ENCODE data around the gene POLD1. TPM values are rescaled to one million over a fixed set of nuclear protein-coding genes. Genes with fewer than 3 reads are reported as not detected.
A peak's percentile ranks its signal among the peaks of the same experiment; 100 is the strongest.

POLD1 gene
- total and polyA plus RNA-seq, 4 experiments from 2014 or later, result 29.3 to 41.1 (median 35.6) TPM

DNA sequence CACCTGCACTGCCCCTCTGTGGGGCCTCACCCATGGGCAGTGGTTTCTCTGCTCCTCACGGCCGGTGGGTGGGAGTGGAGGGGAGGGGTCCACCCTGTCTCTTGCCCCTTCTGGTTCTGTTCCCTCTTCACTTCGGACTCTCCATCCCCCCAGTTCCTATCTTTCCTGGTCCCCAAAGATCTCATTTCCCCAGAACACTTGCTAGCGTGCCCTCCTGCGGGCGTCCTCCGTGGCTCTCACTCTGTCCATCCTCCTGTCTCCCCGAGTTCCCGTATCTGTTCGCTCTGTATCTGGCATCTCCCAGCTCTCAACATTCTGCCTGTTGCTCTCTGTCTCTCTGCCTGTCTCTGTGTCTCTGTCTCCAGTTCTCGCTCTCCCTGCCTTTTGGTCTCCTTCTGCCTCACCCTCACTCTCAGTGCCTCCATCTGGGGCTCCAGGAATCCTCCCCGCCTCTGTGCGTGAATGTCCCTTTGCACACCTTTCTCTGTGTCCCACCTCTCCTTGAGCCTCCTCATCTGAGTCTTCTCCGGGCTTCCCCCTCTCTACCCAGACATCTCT lies 35.0 kb downstream of the POLD1 start:
- no peaks in the 10 kb centered on the region for H3K36me3 ChIP-seq (ENCODE audit: insufficient read depth, low read length)
- ChIA-PET POLR2A (ENCODE audit: partially characterized antibody) (interaction anchor here (2.2 kb wide), 1 partner anchor 62 kb away, joined by 6 read pairs; no protein-coding TSS in a partner anchor), CTCF (ENCODE audit: partially characterized antibody) (no interaction called here)
- DNase-seq, result no peak
- H3K4me1 Mint-ChIP-seq, result peaks cover 0 to 9% (median 4%) of the 10 kb centered on the region in 4 donors
- no peaks in the 10 kb centered on the region for H3K36me3 Mint-ChIP-seq
- no peak overlapping the region for H3K4me3 ChIP-seq (ENCODE audit: low read length in 2 of 2)
- no peaks in the 10 kb centered on the region for H3K9me3 ChIP-seq (ENCODE audit: control insufficient read depth in 1 of 2, low read length in 2 of 2)
- H3K27me3 Mint-ChIP-seq, result peaks cover 17 to 23% of the 10 kb centered on the region in 2 donors
- H3K4me1 ChIP-seq (ENCODE audit: insufficient read depth, low read length), result no peaks in the 10 kb centered on the region
- no peak overlapping the region for H3K27ac ChIP-seq (ENCODE audit: low read depth, low read length)
- no peak overlapping the region for H3K4me3 Mint-ChIP-seq
- H3K27ac Mint-ChIP-seq, result peak overlapping the region in 2 of 7 donors; percentile 8 to 32
- intact Hi-C loops (cut with micrococcal nuclease), result no loop called here
- no peaks in the 10 kb centered on the region for H3K9me3 Mint-ChIP-seq
- no peaks in the 10 kb centered on the region for H3K27me3 ChIP-seq (ENCODE audit: insufficient read depth, low read length)

DNA sequence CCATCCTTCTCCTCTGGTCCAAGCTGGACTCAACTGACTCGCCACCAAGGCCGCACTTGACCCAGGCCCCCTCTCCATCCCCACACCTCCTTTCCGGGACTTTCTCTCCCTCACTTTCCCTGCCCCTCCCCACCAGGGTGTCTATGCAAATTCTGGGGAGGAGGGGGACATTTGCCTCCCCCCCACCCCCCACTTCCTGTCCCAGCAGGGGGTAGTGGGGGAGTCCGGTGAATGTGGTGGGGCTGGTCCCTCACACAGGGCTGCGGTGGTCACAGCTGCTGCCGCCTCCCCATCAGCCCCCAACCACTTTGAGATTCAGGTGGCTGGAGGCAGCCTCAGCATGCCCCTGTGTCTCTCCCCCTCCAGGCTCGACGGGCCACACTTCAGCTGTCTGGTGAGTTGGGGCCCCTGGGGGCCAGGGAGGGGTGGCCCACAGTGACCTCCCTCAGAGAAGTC lies 35.5 kb downstream of the POLD1 start:
- Histone ChIP-seq H3K27ac (ENCODE audit: low read depth, low read length) (no peak overlapping the region), H3K36me3 (ENCODE audit: insufficient read depth, low read length) (no peaks in the 10 kb centered on the region), H3K4me1 (ENCODE audit: insufficient read depth, low read length) (no peaks in the 10 kb centered on the region), H3K27me3 (ENCODE audit: insufficient read depth, low read length) (no peaks in the 10 kb centered on the region), H3K4me3 (ENCODE audit: low read length in 2 of 2) (no peak overlapping the region), H3K9me3 (ENCODE audit: control insufficient read depth in 1 of 2, low read length in 2 of 2) (no peaks in the 10 kb centered on the region)
- ChIA-PET CTCF (ENCODE audit: partially characterized antibody) (no interaction called here), POLR2A (ENCODE audit: partially characterized antibody) (interaction anchor here (2.2 kb wide), 1 partner anchor 62 kb away, joined by 6 read pairs; no protein-coding TSS in a partner anchor)
- H3K4me1 Mint-ChIP-seq, result peaks cover 0 to 6% (median 4%) of the 10 kb centered on the region in 4 donors
- no peaks in the 10 kb centered on the region for H3K9me3 Mint-ChIP-seq
- H3K27ac Mint-ChIP-seq, result peak overlapping the region in 1 of 7 donors; percentile 32
- no peak for DNase-seq
- intact Hi-C loops (cut with micrococcal nuclease), result no loop called here
- peaks cover 17 to 23% of the 10 kb centered on the region in 2 donors for H3K27me3 Mint-ChIP-seq
- no peaks in the 10 kb centered on the region for H3K36me3 Mint-ChIP-seq
- H3K4me3 Mint-ChIP-seq, result no peak overlapping the region

DNA sequence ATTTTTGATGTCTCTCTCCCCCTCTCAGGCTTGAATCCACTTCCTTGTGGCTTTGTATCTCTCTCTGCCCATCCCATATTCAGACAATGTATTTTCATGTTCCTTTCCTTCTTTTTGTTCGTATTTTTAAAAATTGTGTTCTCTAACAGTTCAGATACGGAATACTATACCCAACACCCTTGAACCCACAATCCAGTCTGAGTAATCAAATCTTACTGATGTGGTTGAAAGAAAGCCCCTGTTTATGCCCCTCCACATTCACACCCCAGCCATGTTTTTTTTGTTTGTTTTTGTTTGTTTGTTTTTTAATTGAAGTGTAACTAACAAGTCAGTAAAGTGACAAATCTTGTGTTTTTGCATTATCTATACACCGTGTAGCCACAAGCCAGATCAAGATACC lies 36.0 kb downstream of the POLD1 start:
- no peaks in the 10 kb centered on the region for H3K27me3 ChIP-seq (ENCODE audit: insufficient read depth, low read length)
- no peak overlapping the region for H3K4me3 Mint-ChIP-seq

DNA sequence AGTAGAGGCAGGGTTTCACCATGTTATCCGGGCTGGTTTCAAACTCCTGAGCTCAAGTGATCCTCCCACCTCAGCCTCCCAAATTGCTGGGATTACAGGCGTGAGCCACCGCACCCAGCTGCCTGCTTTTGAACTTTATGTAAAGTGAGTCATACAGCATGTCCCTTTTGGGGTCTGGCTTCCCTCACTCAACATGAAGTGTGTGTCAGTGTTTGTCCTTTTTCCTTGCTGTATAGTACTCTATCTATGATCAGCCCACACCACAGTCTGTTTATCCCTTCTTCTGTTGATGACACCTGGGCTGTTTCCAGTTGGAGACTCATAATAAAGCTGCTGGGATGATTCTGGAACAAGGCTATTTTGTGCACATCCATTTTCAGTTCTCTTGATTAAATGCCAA lies 36.7 kb downstream of the POLD1 start:
- ChIA-PET CTCF (ENCODE audit: partially characterized antibody) (no interaction called here), POLR2A (ENCODE audit: partially characterized antibody) (no interaction called here)
- no peaks in the 10 kb centered on the region for H3K4me1 ChIP-seq (ENCODE audit: insufficient read depth, low read length)
- no peaks in the 10 kb centered on the region for H3K9me3 Mint-ChIP-seq
- no peaks in the 10 kb centered on the region for H3K36me3 ChIP-seq (ENCODE audit: insufficient read depth, low read length)
- H3K4me1 Mint-ChIP-seq, result peaks cover 0 to 6% (median 3%) of the 10 kb centered on the region in 4 donors
- H3K4me3 Mint-ChIP-seq, result no peak overlapping the region
- H3K27ac ChIP-seq (ENCODE audit: low read depth, low read length), result no peak overlapping the region
- intact Hi-C loops (cut with micrococcal nuclease), result no loop called here
- no peaks in the 10 kb centered on the region for H3K36me3 Mint-ChIP-seq
- peaks cover 17 to 23% of the 10 kb centered on the region in 2 donors for H3K27me3 Mint-ChIP-seq
- no peak overlapping the region for H3K27ac Mint-ChIP-seq
- H3K9me3 ChIP-seq (ENCODE audit: control insufficient read depth in 1 of 2, low read length in 2 of 2), result no peaks in the 10 kb centered on the region
- no peaks in the 10 kb centered on the region for H3K27me3 ChIP-seq (ENCODE audit: insufficient read depth, low read length)
- no peak overlapping the region for H3K4me3 ChIP-seq (ENCODE audit: low read length in 2 of 2)
- no peak for DNase-seq

More for the DNA sequence above, 36.0 kb downstream of the POLD1 start:
- DNase-seq, result no peak
- no peaks in the 10 kb centered on the region for H3K9me3 ChIP-seq (ENCODE audit: control insufficient read depth in 1 of 2, low read length in 2 of 2)
- POLR2A ChIA-PET (ENCODE audit: partially characterized antibody), result interaction anchor here (2.2 kb wide), 1 partner anchor 63 kb away, joined by 6 read pairs; no protein-coding TSS in a partner anchor
- peaks cover 17 to 23% of the 10 kb centered on the region in 2 donors for H3K27me3 Mint-ChIP-seq
- CTCF ChIA-PET (ENCODE audit: partially characterized antibody), result no interaction called here
- no peak overlapping the region for H3K27ac ChIP-seq (ENCODE audit: low read depth, low read length)
- peaks cover 0 to 6% (median 3%) of the 10 kb centered on the region in 4 donors for H3K4me1 Mint-ChIP-seq
- no peaks in the 10 kb centered on the region for H3K9me3 Mint-ChIP-seq
- no peaks in the 10 kb centered on the region for H3K36me3 Mint-ChIP-seq
- no peaks in the 10 kb centered on the region for H3K36me3 ChIP-seq (ENCODE audit: insufficient read depth, low read length)
- peak overlapping the region in 1 of 7 donors; percentile 13 for H3K27ac Mint-ChIP-seq
- no peak overlapping the region for H3K4me3 ChIP-seq (ENCODE audit: low read length in 2 of 2)
- H3K4me1 ChIP-seq (ENCODE audit: insufficient read depth, low read length), result no peaks in the 10 kb centered on the region
- intact Hi-C loops (cut with micrococcal nuclease), result no loop called here

DNA sequence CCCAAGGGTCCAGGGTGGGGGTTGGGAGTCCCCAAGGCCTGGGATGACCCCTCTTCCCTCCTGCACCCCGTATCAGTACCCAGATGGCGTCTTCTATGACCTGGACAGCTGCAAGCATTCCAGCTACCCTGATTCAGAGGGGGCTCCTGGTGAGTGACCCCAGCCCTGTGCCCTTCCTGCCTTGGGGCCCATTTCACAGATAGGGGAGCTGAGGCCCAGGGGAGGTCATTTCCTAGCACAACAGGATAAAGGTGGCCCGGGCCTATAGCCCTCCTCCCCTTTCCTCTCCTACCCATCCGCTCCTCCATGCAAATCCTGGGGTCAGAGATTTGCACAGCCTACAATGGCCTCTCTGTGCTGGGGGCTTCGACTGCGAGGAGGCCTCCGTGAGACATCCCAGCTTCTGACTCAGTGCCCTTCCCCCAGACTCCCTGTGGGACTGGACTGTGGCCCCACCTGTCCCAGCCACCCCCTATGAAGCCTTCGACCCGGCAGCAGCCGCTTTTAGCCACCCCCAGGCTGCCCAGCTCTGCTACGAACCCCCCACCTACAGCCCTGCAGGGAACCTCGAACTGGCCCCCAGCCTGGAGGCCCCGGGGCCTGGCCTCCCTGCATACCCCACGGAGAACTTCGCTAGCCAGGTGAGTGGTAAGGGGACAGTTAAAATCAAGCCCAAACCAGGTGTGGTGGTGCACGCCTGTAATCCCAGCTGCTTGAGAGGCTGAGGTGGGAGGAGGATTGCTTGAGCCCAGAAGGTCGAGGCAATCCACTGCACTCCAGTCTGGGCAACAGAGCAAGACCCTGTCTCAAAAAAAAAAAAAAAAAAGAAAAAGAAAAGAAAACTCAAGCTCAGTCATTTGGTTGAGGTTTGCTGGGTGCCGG lies 38.5 kb downstream of the POLD1 start:
- Histone ChIP-seq H3K4me1 (ENCODE audit: insufficient read depth, low read length) (no peaks in the 10 kb centered on the region), H3K27ac (ENCODE audit: low read depth, low read length) (no peak overlapping the region), H3K27me3 (ENCODE audit: insufficient read depth, low read length) (no peaks in the 10 kb centered on the region), H3K36me3 (ENCODE audit: insufficient read depth, low read length) (no peaks in the 10 kb centered on the region), H3K9me3 (ENCODE audit: control insufficient read depth in 1 of 2, low read length in 2 of 2) (no peaks in the 10 kb centered on the region), H3K4me3 (ENCODE audit: low read length in 2 of 2) (no peak overlapping the region)
- intact Hi-C loops (cut with micrococcal nuclease), result no loop called here
- ChIA-PET POLR2A (ENCODE audit: partially characterized antibody) (no interaction called here), CTCF (ENCODE audit: partially characterized antibody) (interaction anchor here (1.2 to 1.7 kb wide), 2 partner anchors 8 to 9 kb away, joined by 3 read pairs; no protein-coding TSS in a partner anchor)
- H3K4me3 Mint-ChIP-seq, result no peak overlapping the region
- no peaks in the 10 kb centered on the region for H3K36me3 Mint-ChIP-seq
- H3K27me3 Mint-ChIP-seq, result peaks cover 17 to 25% of the 10 kb centered on the region in 2 donors
- DNase-seq, result no peak
- peaks cover 0 to 6% (median 3%) of the 10 kb centered on the region in 4 donors for H3K4me1 Mint-ChIP-seq
- H3K27ac Mint-ChIP-seq, result no peak overlapping the region
- H3K9me3 Mint-ChIP-seq, result no peaks in the 10 kb centered on the region

DNA sequence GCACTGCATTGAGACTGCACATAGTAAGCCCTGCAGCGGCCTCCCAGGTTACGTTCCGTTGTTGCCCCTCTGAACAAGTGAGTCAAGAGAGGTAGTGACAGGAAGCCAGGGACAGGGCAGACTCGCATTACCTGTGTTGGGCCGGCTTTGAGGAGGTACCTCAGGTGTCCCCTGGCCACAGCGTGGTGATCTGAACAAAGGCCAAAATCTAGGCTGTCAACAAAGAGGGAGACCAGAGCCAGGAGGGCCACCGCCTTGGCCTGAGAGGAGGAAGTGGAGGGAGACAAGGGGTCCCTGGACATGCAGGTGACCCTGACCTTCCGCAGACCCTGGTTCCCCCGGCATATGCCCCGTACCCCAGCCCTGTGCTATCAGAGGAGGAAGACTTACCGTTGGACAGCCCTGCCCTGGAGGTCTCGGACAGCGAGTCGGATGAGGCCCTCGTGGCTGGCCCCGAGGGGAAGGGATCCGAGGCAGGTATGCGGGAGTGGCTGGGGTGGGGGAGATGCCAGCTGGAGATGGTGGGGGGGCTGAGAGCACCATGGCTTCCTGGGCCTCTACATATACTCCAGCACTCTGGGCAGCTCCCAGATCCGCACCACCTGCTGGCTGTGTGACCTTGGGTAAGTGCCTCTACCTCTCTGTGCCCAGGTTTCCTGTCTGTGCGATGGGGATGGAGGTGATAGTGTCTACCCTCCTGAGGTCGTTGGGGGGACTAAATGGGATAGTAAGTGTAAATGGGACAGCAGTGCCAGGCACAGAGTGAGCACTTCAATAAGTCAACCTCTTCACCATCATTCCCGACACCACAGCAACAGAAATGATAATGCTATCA lies 39.3 kb downstream of the POLD1 start:
- H3K9me3 Mint-ChIP-seq, result no peaks in the 10 kb centered on the region
- no peak overlapping the region for H3K4me3 ChIP-seq (ENCODE audit: low read length in 2 of 2)
- H3K4me1 ChIP-seq (ENCODE audit: insufficient read depth, low read length), result no peaks in the 10 kb centered on the region
- no peaks in the 10 kb centered on the region for H3K9me3 ChIP-seq (ENCODE audit: control insufficient read depth in 1 of 2, low read length in 2 of 2)
- no peak overlapping the region for H3K27ac ChIP-seq (ENCODE audit: low read depth, low read length)
- peaks cover 0 to 6% (median 3%) of the 10 kb centered on the region in 4 donors for H3K4me1 Mint-ChIP-seq
- peaks cover 17 to 25% of the 10 kb centered on the region in 2 donors for H3K27me3 Mint-ChIP-seq
- CTCF ChIA-PET (ENCODE audit: partially characterized antibody), result interaction anchor here (1.2 to 1.7 kb wide), 2 partner anchors 8 to 10 kb away, joined by 3 read pairs; no protein-coding TSS in a partner anchor
- H3K27ac Mint-ChIP-seq, result no peak overlapping the region
- POLR2A ChIA-PET (ENCODE audit: partially characterized antibody), result no interaction called here
- no peak overlapping the region for H3K4me3 Mint-ChIP-seq
- no peaks in the 10 kb centered on the region for H3K36me3 Mint-ChIP-seq
- no peaks in the 10 kb centered on the region for H3K27me3 ChIP-seq (ENCODE audit: insufficient read depth, low read length)
- DNase-seq, result no peak
- no peaks in the 10 kb centered on the region for H3K36me3 ChIP-seq (ENCODE audit: insufficient read depth, low read length)
- intact Hi-C loops (cut with micrococcal nuclease), result no loop called here

DNA sequence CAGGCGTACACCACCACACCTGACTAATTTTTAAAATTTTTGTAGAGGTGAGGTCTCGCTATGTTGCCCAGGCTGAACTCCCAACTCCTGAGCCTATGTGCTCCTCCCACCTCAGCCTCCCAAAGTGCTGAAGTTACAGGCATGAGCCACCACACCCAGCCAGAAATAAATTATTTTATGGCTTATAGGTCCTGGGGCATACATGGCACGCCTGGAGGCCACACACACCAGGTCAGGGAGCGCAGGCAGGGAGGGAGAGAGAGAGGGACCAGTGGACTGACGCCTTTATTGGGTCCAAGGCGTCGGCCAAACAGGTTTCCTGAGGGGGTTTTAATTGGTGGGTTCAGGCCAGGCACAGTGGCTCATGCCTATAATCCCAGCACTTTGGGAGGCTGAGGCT lies 41.4 kb downstream of the POLD1 start:
- no peak overlapping the region for H3K4me3 Mint-ChIP-seq
- CTCF ChIA-PET (ENCODE audit: partially characterized antibody), result no interaction called here
- Histone ChIP-seq H3K4me1 (ENCODE audit: insufficient read depth, low read length) (no peaks in the 10 kb centered on the region), H3K9me3 (ENCODE audit: control insufficient read depth in 1 of 2, low read length in 2 of 2) (no peaks in the 10 kb centered on the region), H3K27me3 (ENCODE audit: insufficient read depth, low read length) (no peaks in the 10 kb centered on the region), H3K27ac (ENCODE audit: low read depth, low read length) (no peak overlapping the region), H3K36me3 (ENCODE audit: insufficient read depth, low read length) (no peaks in the 10 kb centered on the region), H3K4me3 (ENCODE audit: low read length in 2 of 2) (no peak overlapping the region)
- POLR2A ChIA-PET (ENCODE audit: partially characterized antibody), result no interaction called here
- no peak overlapping the region for H3K27ac Mint-ChIP-seq
- H3K9me3 Mint-ChIP-seq, result no peaks in the 10 kb centered on the region
- no peaks in the 10 kb centered on the region for H3K36me3 Mint-ChIP-seq
- peaks cover 0 to 5% (median 3%) of the 10 kb centered on the region in 4 donors for H3K4me1 Mint-ChIP-seq
- DNase-seq, result no peak
- intact Hi-C loops (cut with micrococcal nuclease), result no loop called here
- peaks cover 6 to 17% of the 10 kb centered on the region in 2 donors for H3K27me3 Mint-ChIP-seq

Measured in CD4-positive, alpha-beta memory T cell (primary cell).